ENCODE results near the gene TGFBR2.

Gene TGFBR2

GRCh38 chr3:30680789-30681648, 74.6 kb downstream of the TGFBR2 start:
- no peak overlapping the region for H3K4me3 Mint-ChIP-seq
- peaks cover 57% of the 10 kb centered on the region for H3K4me1 Mint-ChIP-seq
- no peaks in the 10 kb centered on the region for H3K9me3 Mint-ChIP-seq
- no peak for TF ChIP-seq CTCF (IDR thresholded peaks at IDR 0.05)
- DNase-seq, result no peak
- H3K36me3 Mint-ChIP-seq (ENCODE audit: low read depth), result peaks cover 42% of the 10 kb centered on the region
- no peaks in the 10 kb centered on the region for H3K27me3 Mint-ChIP-seq (ENCODE audit: low read depth, poor library complexity)
- peak overlapping the region; percentile 66 for H3K27ac Mint-ChIP-seq

GRCh38 chr3:30681649-30682211, 75.3 kb downstream of the TGFBR2 start:
- H3K27me3 Mint-ChIP-seq (ENCODE audit: low read depth, poor library complexity), result no peaks in the 10 kb centered on the region
- TF ChIP-seq CTCF (IDR thresholded peaks at IDR 0.05), result no peak
- no peak overlapping the region for H3K4me3 Mint-ChIP-seq
- peaks cover 37% of the 10 kb centered on the region for H3K36me3 Mint-ChIP-seq (ENCODE audit: low read depth)
- no peaks in the 10 kb centered on the region for H3K9me3 Mint-ChIP-seq
- H3K4me1 Mint-ChIP-seq, result peaks cover 54% of the 10 kb centered on the region
- peak overlapping the region; percentile 66 for H3K27ac Mint-ChIP-seq
- no peak for DNase-seq

- no peaks in the 10 kb centered on the region for H3K9me3 Mint-ChIP-seq
- no peak for DNase-seq
- TF ChIP-seq CTCF (IDR thresholded peaks at IDR 0.05), result no peak
- H3K4me3 Mint-ChIP-seq, result no peak overlapping the region
- H3K27me3 Mint-ChIP-seq (ENCODE audit: low read depth, poor library complexity), result no peaks in the 10 kb centered on the region
- H3K36me3 Mint-ChIP-seq (ENCODE audit: low read depth), result peaks cover 34% of the 10 kb centered on the region
- no peak overlapping the region for H3K27ac Mint-ChIP-seq
- peaks cover 45% of the 10 kb centered on the region for H3K4me1 Mint-ChIP-seq
Observed at GRCh38 chr3:30682434-30683155, 76.2 kb downstream of the TGFBR2 start.

GRCh38 chr3:30683769-30684168, 77.4 kb downstream of the TGFBR2 start:
- no peak for DNase-seq
- no peaks in the 10 kb centered on the region for H3K27me3 Mint-ChIP-seq (ENCODE audit: low read depth, poor library complexity)
- no peak for TF ChIP-seq CTCF (IDR thresholded peaks at IDR 0.05)
- H3K36me3 Mint-ChIP-seq (ENCODE audit: low read depth), result peaks cover 30% of the 10 kb centered on the region
- H3K27ac Mint-ChIP-seq, result no peak overlapping the region
- H3K9me3 Mint-ChIP-seq, result no peaks in the 10 kb centered on the region
- no peak overlapping the region for H3K4me3 Mint-ChIP-seq
- peaks cover 47% of the 10 kb centered on the region for H3K4me1 Mint-ChIP-seq

- Mint-ChIP-seq H3K9me3 (no peaks in the 10 kb centered on the region), H3K4me3 (no peak overlapping the region), H3K36me3 (ENCODE audit: low read depth) (peaks cover 25% of the 10 kb centered on the region), H3K27me3 (ENCODE audit: low read depth, poor library complexity) (no peaks in the 10 kb centered on the region), H3K27ac (no peak overlapping the region), H3K4me1 (peaks cover 47% of the 10 kb centered on the region)
- no peak for TF ChIP-seq CTCF (IDR thresholded peaks at IDR 0.05)
- DNase-seq, result no peak
Observed at GRCh38 chr3:30684356-30684755, 78.0 kb downstream of the TGFBR2 start.

All from nephron progenitor cell (in vitro differentiated cells).